ENCODE data around the gene BMPR1A. TPM values are rescaled to one million over a fixed set of nuclear protein-coding genes. Genes with fewer than 3 reads are reported as not detected.
"Not testable (repeated sequence)": the region's sequence is repeated elsewhere in the genome, so short reads cannot be mapped to it uniquely, and the experiment has no call there.

Gene BMPR1A
- total and polyA plus RNA-seq, 8 donors = 5.8 to 104 (median 19.9) TPM

- peaks cover 0 to 13% (median 4%) of the 10 kb centered on the region in 4 donors for H3K9me3 ChIP-seq
- DNase-seq = no peak
- intact Hi-C loops (cut with DNase I; ENCODE audit: low total_unique reads) = no loop called here
- WGBS, 5 donors = 83 to 92% (median 90%) methylated on average over 7 of the region's 7 CpGs
- no peaks in the 10 kb centered on the region for H3K27me3 ChIP-seq
- peaks cover 6 to 29% (median 18%) of the 10 kb centered on the region in 4 donors for H3K4me1 ChIP-seq
- H3K4me3 ChIP-seq = no peak overlapping the region
- H3K36me3 ChIP-seq = no peaks in the 10 kb centered on the region
- peak overlapping the region in 1 of 5 donors; percentile 14 for H3K27ac ChIP-seq
- TF ChIP-seq POLR2AphosphoS5 (IDR thresholded peaks at IDR 0.05) (no peak), CTCF (IDR thresholded peaks at IDR 0.05) (no peak), EP300 (IDR thresholded peaks at IDR 0.05) (no peak), POLR2A (IDR thresholded peaks at IDR 0.05) (no peak)
These were observed 195.7 kb downstream of the BMPR1A start for GRCh38 chr10:86952106-86952505.

- peak overlapping the region in 1 of 5 donors; percentile 77 for H3K27ac ChIP-seq
- DNase-seq; H3K4me3 ChIP-seq; H3K27me3 ChIP-seq; H3K36me3 ChIP-seq; intact Hi-C loops (cut with DNase I; ENCODE audit: low total_unique reads): not testable (repeated sequence)
- H3K9me3 ChIP-seq = peaks cover 0 to 13% (median 4%) of the 10 kb centered on the region in 4 donors
- WGBS, 5 donors = 90 to 96% (median 95%) methylated on average over 10 of the region's 10 CpGs
- peaks cover 6 to 29% (median 18%) of the 10 kb centered on the region in 4 donors for H3K4me1 ChIP-seq
These were observed 196.3 kb downstream of the BMPR1A start for GRCh38 chr10:86952697-86953096.

- 56 to 66% (median 63%) methylated on average over 14 to 15 of the region's 15 CpGs for WGBS, 5 donors
- Histone ChIP-seq H3K27me3 (no peaks in the 10 kb centered on the region), H3K36me3 (no peaks in the 10 kb centered on the region), H3K27ac (peak overlapping the region; percentile 48 to 82 (median 74)), H3K4me3 (peak overlapping the region in 1 of 4 donors; percentile 39), H3K9me3 (peaks cover 0 to 13% (median 4%) of the 10 kb centered on the region in 4 donors), H3K4me1 (peaks cover 16 to 41% (median 30%) of the 10 kb centered on the region in 4 donors)
- TF ChIP-seq POLR2AphosphoS5 (IDR thresholded peaks at IDR 0.05) (peak; percentile 24 to 40 (median 37)), CTCF (IDR thresholded peaks at IDR 0.05) (no peak), POLR2A (IDR thresholded peaks at IDR 0.05) (no peak), EP300 (IDR thresholded peaks at IDR 0.05) (peak; percentile 28)
- intact Hi-C loops (cut with DNase I; ENCODE audit: low total_unique reads) = no loop called here
- peak in 1 of 2 donors; percentile 90 for DNase-seq
These were observed 197.6 kb downstream of the BMPR1A start for GRCh38 chr10:86953747-86954680.

- WGBS, 5 donors = 59 to 82% (median 76%) methylated on average over 9 to 13 of the region's 13 CpGs
- Histone ChIP-seq H3K4me3 (peak overlapping the region in 3 of 4 donors; percentile 23 to 39 (median 27)), H3K27ac (peak overlapping the region; percentile 26 to 82 (median 74)), H3K9me3 (peaks cover 0 to 13% (median 4%) of the 10 kb centered on the region in 4 donors), H3K4me1 (peaks cover 22 to 50% (median 35%) of the 10 kb centered on the region in 4 donors), H3K27me3 (no peaks in the 10 kb centered on the region), H3K36me3 (no peaks in the 10 kb centered on the region)
- TF ChIP-seq EP300 (IDR thresholded peaks at IDR 0.05) (no peak), CTCF (IDR thresholded peaks at IDR 0.05) (no peak), POLR2A (IDR thresholded peaks at IDR 0.05) (no peak), POLR2AphosphoS5 (IDR thresholded peaks at IDR 0.05) (no peak)
- DNase-seq = no peak
- intact Hi-C loops (cut with DNase I; ENCODE audit: low total_unique reads) = no loop called here
These were observed 198.5 kb downstream of the BMPR1A start for GRCh38 chr10:86954681-86955500.
